ENCODE measurements around the gene UNCX. TPM values are rescaled to one million over a fixed set of nuclear protein-coding genes. Genes with fewer than 3 reads are reported as not detected.
A peak's percentile ranks its signal among the peaks of the same experiment; 100 is the strongest.

Gene UNCX
- total and polyA plus RNA-seq, 2 of the 8 experiments (the other 6 are each of a cell fraction or from before 2014, with no cell fraction given), result not detected

- WGBS, 2 experiments (ENCODE audit: extremely low coverage in 1 of 2, insufficient coverage in 1 of 2, insufficient read length in 1 of 2, insufficient replicate concordance in 2 of 2, low coverage in 1 of 2, low lambda C conversion rate in 2 of 2, missing lambda C conversion rate in 1 of 2), result 83% methylated on average over 20 of the region's 25 CpGs; no CpG with 5 or more reads in 1 of the 2 experiments
- no peak overlapping the region for H2BK5ac ChIP-seq (ENCODE audit: low read depth, low read length)
- no peak overlapping the region for H2BK120ac ChIP-seq (replicated peaks; ENCODE audit: low read depth, low read length)
- peaks cover 29 to 44% (median 41%) of the 10 kb centered on the region in 4 experiments for H3K27me3 ChIP-seq (replicated peaks in 1 of 4; ENCODE audit: control insufficient read depth in 3 of 4, extremely low read depth in 1 of 4, insufficient read depth in 3 of 4, low read length in 3 of 4)
- no peak overlapping the region for H2AK5ac ChIP-seq (ENCODE audit: low read depth, low read length)
- H2BK20ac ChIP-seq (ENCODE audit: low read length), result no peak overlapping the region
- DNase-seq (ENCODE audit: low read depth in 1 of 2, low spot score in 2 of 2) (no peak), FAIRE-seq (no peak)
- peaks cover 0 to 22% (median 16%) of the 10 kb centered on the region in 4 experiments; a peak in 6 of 7 replicates for H3K4me1 ChIP-seq (replicated peaks in 1 of 4; ENCODE audit: control insufficient read depth in 3 of 4, insufficient read depth in 4 of 4, low read length in 3 of 4)
- no peak overlapping the region for H3K23ac ChIP-seq (ENCODE audit: insufficient read length)
- H3K79me2 ChIP-seq (ENCODE audit: control insufficient read depth in 1 of 2, insufficient read depth in 2 of 2, low read length in 2 of 2), result no peaks in the 10 kb centered on the region
- H3K36me3 ChIP-seq (ENCODE audit: control insufficient read depth in 2 of 4, insufficient read depth in 4 of 4, low read length in 3 of 4), result peaks cover 0 to 5% (median 0%) of the 10 kb centered on the region in 4 experiments; a peak in 1 of 8 replicates
- H2AFZ ChIP-seq (ENCODE audit: low read length), result no peak overlapping the region
- peak overlapping the region; percentile 13 for H3K18ac ChIP-seq (ENCODE audit: extremely low read depth, low read length)
- POLR2A ChIA-PET (ENCODE audit: partially characterized antibody), result interaction anchor here (0.8 kb wide), 1 partner anchor 284 kb away, joined by 3 read pairs; no protein-coding TSS in a partner anchor
- H2BK15ac ChIP-seq (ENCODE audit: low read length), result 0 out of 2 replicates have a peak overlapping the region, but pooled peaks have one; percentile 5
- H3K9ac ChIP-seq (replicated peaks in 1 of 4; ENCODE audit: extremely low read depth in 1 of 4, low read depth in 3 of 4, low read length in 3 of 4), result no peak overlapping the region
- no peak overlapping the region for H3K27ac ChIP-seq (ENCODE audit: low read depth, low read length)
- no peaks in the 10 kb centered on the region; the same call in 1 of the 2 replicates for H3K23me2 ChIP-seq (ENCODE audit: low read depth, low read length)
- no peak overlapping the region for H3K4ac ChIP-seq (replicated peaks; ENCODE audit: insufficient read length, low read depth, low read length)
- H4K5ac ChIP-seq (ENCODE audit: insufficient read length, low read depth, low read length), result no peak overlapping the region
- no peak overlapping the region for H3K14ac ChIP-seq (ENCODE audit: insufficient read length)
- CTCF ChIA-PET (ENCODE audit: partially characterized antibody), result interaction anchor here (0.5 to 3.3 kb wide), 8 partner anchors 12 to 206 kb away, joined by 3 to 12 read pairs (median 3); no protein-coding TSS in a partner anchor
- H3K79me1 ChIP-seq (ENCODE audit: low read depth, low read length), result no peaks in the 10 kb centered on the region
- H3K56ac ChIP-seq (replicated peaks; ENCODE audit: insufficient read length, low read depth, low read length), result no peak overlapping the region
- H3K9me3 ChIP-seq (ENCODE audit: insufficient read depth in 2 of 2, low read depth in 1 of 2, low read length in 1 of 2), result no peaks in the 10 kb centered on the region
- H4K20me1 ChIP-seq (replicated peaks in 1 of 2; ENCODE audit: control insufficient read depth in 1 of 2, insufficient read depth in 2 of 2, low read length in 2 of 2), result peaks cover 0 to 6% of the 10 kb centered on the region in 2 experiments
- H3K4me2 ChIP-seq (ENCODE audit: insufficient read depth in 1 of 2, low read depth in 2 of 2, low read length in 2 of 2), result no peak overlapping the region
- H2BK12ac ChIP-seq (ENCODE audit: low read depth, low read length), result no peak overlapping the region
- H4K91ac ChIP-seq (replicated peaks; ENCODE audit: insufficient read length, low read length), result no peak overlapping the region
- no peak overlapping the region for H4K8ac ChIP-seq (ENCODE audit: extremely low read depth, insufficient read depth, low read length)
- H3K4me3 ChIP-seq (ENCODE audit: extremely low read depth in 1 of 4, insufficient read depth in 2 of 4, low read depth in 3 of 4, low read length in 4 of 4), result no peak overlapping the region
- no peak for TF ChIP-seq TCF12 (IDR thresholded peaks at IDR 0.05; ENCODE audit: low read depth, low read length)
- no peak for TF ChIP-seq KDM1A (IDR thresholded peaks at IDR 0.05; ENCODE audit: borderline replicate concordance, low read length)
- TF ChIP-seq BCL11A (IDR thresholded peaks at IDR 0.05; ENCODE audit: low read depth in 2 of 2, low read length in 2 of 2), result no peak
- no peak for TF ChIP-seq PHF8 (conservative IDR thresholded peaks at IDR 0.05; ENCODE audit: low read depth, low read length)
- no peak for TF ChIP-seq SP1 (IDR thresholded peaks at IDR 0.05; ENCODE audit: low read depth, low read length)
- no peak for TF ChIP-seq GTF2F1 (IDR thresholded peaks at IDR 0.05; ENCODE audit: borderline replicate concordance, low read depth, low read length)
- TF ChIP-seq CBX8 (IDR thresholded peaks at IDR 0.05; ENCODE audit: borderline replicate concordance, low read depth, low read length), result no peak
- TF ChIP-seq POLR2AphosphoS5 (IDR thresholded peaks at IDR 0.05; ENCODE audit: low read depth, low read length), result no peak
- TF ChIP-seq JUND (IDR thresholded peaks at IDR 0.05; ENCODE audit: low read length), result no peak
- TF ChIP-seq BACH1 (IDR thresholded peaks at IDR 0.05; ENCODE audit: low read length), result no peak
- TF ChIP-seq MAX (IDR thresholded peaks at IDR 0.05), result no peak
- no peak for TF ChIP-seq HDAC2 (IDR thresholded peaks at IDR 0.05; ENCODE audit: borderline replicate concordance in 1 of 2, low read depth in 2 of 2, low read length in 2 of 2)
- TF ChIP-seq NRF1 (IDR thresholded peaks at IDR 0.05; ENCODE audit: low read depth, low read length), result no peak
Measured at GRCh38 chr7:1251796-1252539, 19.3 kb downstream of the UNCX start.
